Hematopoietic multipotent progenitor cell treated with erythropoietin and hydrocortisone succinate and interleukin-3 and kit ligand, for 6 days (in vitro differentiated cells): ENCODE results near the gene SSBP3.
"Not testable (repeated sequence)": the region's sequence is repeated elsewhere in the genome, so short reads cannot be mapped to it uniquely, and the experiment has no call there.

Experiments used
- DNase-seq: peaks from one replicate; pipeline ENCODE4 v3.0.0-alpha.2; 2015

Gene SSBP3

DNA sequence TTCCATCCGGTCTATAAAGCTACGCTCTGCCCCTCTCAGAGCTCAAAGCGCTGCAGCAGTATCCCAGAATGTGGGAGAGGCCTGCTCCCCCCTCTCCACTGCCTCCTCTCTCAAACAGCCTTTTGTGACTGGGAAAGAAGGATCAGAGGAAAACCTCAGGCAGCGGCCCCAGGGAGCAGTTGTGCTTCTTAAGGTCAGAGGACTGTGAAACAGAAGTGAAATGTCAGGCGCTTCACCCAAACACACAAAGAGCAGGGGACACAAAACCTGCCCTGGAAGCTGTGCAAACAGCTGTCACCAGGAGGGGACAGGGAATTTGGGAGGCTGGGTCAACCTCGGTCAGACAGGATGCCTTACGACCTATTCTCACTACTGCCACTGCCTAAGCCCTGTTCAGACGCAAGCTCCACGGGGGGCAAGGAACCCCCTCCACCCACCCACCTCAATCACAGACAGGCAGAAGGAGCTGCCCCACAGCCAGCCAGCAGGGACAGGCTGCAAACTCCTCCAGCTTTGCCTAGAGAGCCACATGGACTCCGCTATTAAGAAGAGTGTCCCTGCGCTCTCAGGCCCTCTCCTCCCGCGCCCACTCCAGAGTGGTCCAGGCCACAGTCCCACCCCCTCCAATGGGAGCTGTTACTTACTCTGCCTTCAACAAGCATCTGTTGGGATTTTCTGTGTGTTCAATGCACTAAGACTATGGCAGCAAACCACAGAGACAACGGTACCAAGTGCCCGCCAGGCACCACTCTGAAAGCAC, 14.6 kb downstream of the SSBP3 start:
- no peak for DNase-seq

DNA sequence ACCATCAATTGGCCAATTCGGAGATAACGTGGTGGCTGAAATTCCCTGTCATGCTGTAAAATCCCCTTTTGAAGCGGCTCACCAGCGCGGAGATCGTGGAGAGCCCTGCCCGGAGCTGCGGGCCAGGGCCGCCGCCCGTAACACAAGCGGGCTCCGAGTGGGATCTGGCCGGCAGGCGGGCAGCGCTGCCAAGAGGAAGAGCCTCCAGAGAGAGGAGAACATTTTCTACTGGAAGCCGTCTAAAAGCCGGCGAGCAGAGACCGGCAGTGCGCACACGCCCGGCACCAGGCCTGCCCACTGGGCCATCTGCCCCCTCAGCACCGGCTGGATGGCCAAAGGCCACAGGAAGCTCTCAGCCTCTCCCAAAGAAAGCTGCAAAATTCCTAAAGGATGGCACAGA, 15.5 kb downstream of the SSBP3 start:
- no peak for DNase-seq

DNA sequence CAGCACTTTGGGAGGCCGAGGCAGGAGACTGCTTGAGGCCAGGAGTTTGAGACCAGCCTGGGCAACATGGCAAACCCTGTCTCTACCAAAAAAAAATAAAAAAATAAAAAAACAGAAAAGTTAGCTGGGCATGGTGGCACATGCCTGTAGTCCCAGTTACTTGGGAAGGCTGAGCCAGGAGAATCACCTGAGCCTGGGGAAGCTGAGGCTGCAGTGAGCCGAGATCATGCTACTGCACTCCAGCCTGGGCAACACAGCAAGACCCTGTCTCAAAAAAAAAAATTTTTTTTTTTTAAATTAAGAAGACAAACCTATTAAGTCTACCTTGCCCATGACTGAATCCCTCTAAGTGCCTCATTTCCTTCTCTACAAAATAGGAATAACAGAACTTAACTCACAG, 16.6 kb downstream of the SSBP3 start:
- not testable (repeated sequence) for DNase-seq

DNA sequence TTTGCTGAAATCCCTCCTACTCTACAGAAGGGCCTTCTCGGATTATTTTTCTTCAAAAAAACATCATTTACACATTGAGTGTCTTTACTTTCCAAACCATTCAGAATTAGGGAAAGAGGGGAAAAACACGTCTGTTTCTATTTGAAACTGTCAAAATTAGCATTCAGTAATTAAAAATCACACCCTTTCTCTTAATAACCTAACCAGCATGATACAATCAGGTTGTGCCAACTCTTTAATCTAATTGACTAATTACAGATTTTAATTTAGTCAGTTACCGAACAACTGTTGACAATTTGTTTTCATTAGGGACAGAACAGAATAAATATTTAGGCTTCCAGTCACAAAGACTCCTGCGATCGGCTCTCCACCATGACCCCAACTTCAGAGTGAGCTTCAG, 18.8 kb downstream of the SSBP3 start:
- DNase-seq: no peak

DNA sequence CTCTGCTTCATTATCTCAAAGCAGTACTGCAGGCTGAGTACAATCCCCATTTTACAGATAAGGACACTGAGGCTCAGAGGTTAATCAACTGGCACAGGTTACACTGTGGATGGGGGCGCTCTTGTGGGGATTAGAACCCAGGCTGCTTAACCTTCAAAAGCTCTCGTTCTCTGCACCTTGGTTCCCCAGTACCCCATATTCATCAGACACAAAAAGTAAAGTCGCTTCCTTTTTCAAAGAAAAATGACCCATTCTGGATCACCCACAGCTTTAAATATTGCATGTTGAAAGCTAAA, 20.5 kb downstream of the SSBP3 start:
- peak; percentile 53 for DNase-seq

DNA sequence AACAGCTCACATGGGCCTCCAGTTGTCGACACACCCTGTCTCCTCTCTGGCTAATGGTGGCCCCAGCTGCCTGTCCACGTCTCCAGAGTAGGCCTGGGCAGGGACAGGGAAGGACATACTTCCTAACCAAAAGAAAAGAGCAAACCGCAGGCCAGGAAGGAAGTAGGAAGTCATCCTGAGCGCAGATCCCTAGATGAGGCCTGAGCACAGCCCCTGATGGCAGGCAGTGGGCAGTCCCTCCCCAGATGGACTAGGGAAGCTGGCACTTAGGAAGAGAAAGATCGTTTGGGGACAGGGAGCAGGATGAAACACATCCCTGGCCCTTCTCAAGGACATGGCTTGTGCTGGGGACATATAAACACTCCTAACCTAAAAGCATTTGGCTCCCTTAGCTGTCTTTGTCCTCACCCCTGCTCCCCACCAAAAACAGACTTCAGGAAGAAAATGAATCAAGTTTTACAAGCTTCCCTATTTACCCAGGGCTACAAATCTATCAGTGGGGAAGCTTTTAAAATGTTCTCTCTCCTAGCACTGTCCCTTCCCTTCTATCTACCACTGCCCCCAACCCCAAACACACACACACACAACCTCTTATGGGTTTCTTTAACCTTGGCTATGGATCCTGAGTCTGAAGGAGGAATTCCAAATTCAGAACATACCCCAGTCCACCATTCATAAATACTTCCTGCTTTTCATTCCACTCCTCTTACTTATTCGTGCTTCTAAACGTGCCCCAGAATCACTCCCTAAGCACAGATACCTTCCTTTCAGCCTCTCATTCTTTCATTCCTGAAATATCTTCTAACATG, 21.1 kb downstream of the SSBP3 start:
- no peak for DNase-seq

DNA sequence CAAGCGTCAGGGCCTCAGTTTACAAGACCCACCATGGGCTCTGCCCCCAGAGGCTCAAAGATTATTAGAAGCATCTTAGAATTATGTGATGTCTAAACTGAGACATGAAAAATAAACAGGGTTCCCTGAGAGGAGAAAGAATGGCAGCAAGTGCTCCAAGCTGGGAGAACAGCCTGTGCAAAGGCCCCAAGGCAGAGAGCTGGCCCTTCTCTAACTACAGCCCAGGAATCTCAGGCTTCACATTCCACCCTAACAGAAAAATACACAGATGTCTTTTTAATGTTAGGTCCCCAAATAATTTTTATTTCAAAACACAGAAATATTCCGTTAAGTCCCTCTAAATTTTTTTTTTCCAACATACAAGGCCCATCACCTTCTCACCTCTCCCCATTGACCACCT, 21.7 kb downstream of the SSBP3 start:
- no peak for DNase-seq

DNA sequence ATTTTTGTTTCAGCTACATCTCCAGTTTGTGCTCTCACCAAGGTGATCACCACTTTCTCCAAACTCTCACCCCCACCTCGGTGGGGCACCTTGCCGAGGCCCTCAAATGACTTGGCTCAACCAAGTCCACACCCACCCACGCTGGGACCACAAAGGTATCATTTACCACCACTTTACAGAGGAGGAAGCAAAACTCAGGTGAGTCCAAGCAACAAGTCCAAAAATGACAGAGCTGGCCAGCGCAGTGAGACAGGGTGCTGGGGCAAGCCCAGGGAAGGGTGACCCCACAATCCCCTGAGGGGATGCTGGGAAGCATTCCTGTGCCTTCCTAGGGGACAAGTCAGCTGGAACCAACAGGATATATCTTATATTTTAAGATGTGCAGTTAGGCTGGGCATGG, 24.7 kb downstream of the SSBP3 start:
- DNase-seq: no peak

DNA sequence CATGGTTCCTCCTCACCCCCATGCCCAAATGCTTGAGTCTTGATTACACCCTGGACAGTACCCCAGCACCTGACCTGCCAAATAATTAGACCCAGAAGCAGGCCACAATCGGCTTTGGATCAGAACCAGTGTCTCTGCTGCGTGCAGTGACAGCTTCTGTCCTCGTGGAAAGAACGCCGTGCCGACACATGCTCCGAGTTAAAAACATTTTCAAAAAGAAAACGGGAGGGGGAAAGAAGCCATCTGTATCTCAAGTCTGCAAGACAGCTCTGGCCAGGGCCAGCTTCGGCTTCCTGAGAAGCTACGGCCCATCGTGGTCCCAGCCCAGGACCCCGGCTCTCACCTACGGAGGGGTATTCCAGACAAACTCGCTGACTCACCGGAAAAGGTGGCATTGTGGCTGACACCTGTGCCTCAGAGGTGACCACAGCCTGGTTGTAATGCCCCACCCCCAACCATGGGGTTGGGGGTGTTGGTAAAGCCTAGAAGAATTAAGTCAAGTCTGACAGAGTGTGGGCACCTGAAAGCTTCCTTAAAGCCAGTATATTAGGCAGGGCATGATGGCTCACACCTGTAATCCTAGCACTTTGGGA, 25.8 kb downstream of the SSBP3 start:
- no peak for DNase-seq

DNA sequence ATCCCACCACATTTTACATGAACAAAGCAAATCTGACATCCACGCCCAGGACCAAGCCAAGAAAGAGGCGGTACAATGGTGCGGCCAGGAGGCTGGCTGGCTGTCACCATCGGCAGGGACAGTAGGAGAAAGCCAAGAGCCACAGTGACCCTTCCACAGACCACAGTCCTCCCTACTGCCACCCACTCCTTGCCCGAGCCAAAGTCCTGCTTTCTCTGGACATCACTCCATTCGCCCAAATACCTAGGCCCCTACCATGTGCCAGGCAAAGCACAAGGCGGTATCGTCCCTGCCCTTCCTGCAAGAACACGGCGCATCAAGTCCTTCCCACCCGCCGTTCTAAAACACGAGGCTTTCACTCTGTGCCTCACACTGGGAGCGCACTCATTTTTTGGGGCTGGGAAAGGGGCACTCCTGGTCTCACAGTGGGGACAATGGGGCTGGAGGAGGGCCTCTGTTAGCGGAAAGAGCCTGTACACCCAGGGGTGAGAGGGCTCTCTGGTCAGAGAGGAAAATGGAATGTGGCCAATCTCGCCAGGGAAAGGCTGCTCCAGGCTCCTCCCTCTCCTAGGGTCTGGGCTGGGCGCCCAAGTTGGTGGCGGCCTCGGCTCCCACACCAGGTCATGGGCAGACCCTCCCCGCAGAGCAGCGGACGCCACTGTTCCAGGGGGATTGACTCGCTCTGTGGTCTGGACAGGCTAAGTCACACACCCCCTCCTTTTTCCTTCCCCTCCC, 26.5 kb downstream of the SSBP3 start:
- no peak for DNase-seq

DNA sequence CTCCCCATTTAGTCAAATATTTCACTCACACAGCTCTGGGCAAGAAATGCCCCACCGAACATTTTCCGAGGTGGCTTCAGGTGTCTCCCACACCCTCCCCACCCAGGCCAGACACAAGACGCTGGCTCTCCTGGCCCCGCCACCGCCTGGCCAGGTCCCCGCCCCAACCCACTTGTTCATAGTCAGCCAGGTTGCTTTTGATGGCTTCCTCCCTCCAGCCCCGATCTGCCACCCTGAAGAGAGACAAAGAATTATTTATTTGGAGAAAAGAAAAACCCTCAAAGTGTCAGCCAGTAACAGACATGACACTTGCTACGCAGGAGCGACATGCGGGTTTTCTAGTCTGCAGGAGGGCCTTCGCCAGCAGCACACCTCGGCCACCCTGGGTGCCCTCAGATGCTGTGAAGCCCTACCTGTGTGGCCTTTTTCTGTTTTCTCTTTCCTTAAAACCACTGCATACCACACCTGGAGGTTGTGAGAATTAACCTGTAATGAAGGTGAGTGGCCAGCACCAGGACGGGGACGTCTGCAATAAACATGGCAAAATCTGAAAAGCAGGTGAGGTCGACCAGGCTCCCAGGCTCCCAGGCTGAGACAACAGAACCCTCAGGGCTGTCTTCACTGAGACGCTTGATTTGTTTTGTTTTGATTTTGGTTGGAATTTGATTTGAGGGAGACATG, 27.2 kb downstream of the SSBP3 start:
- no peak for DNase-seq

DNA sequence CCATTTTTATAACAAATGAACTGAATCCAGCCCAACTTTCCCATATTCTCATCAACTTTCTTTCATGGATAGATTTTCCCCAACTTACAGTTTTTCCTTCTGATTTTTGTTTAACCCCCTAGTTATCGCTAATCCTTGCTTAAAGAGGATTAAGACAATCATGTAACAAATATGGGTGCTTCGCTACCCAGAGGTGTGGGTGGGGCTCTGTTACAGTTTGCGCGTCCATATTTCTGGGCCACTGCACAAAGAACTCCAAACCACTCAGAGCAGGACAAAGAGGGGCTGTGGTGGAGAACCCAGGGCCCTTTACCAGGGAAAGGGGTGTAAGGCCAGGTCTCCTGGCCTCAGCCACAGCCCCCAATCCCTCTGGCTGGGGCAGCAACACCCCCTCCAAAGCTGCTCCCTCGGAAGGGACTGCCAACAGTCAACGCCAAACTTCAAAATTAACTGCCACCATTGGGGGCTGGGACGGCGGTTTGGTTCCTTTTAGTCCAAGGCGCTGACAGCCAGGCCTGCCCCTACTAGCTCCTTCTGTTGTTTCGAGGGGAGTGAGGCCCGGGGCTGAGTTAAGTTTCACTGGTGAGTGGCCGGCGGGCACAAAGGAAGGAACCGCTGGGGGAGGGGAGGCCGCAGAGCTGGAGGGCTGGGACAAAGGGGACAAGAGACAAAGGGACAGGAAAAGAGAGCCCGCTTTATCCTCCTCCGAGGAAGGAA, 27.9 kb downstream of the SSBP3 start:
- DNase-seq: peak; percentile 68

DNA sequence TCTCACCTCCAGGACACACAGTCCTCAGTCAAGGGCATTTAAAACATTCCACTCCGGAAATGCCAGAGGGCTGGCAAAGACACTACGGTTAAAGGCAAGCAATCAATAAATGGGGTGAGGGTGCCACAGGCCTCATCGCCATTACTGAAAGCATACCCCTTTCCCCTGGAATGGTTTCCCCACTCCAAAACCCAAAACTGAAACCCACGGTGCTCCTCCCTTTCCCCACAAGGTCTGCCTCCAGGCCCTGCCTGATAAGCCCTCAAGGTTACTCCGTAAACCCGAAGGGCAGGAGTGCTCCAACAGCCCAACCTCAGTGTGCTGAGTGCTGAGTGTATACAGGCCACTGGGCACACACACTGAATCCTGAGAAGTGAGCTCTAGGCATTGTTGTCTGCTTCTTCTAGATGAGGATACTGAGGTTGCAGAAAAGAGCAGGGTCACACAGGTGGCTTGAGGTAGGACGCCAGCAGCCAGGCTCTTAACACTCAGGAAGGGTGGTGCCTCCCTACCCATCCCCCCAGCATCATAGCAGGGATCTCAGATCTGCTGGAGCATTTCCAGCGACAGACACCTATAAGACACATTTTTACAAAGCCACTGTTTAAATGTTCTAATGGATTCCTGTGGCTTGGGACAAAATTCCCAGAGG, 29.0 kb downstream of the SSBP3 start:
- DNase-seq: peak; percentile 90

DNA sequence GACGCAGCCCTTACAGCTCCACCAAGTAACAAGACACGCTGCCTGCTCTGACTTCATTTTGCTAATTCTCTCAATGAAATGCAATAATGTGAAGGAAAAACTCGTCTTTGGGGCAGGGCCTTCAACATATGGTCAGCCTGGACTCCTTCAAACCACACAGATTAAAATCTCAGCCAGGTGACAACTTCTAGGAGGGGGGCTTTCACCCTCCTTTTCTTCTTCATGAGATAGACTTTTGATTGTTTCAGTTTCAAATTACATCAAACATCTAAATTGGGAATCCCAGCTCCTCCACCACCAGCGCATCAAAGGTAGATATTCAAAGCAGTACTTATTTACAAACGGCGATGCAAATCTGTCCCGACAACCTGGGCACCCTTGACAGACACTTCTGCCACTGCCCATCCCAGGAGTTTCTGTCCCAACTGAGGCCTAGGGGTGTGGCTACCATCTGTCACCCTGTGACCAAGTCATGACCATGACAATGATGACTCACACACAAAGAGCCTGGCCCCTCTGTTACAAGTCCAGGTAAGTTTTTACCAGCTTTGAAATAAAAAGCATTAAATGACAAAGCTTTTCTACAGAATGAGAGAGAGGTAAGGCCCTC, 29.7 kb downstream of the SSBP3 start:
- DNase-seq: peak; percentile 68

DNA sequence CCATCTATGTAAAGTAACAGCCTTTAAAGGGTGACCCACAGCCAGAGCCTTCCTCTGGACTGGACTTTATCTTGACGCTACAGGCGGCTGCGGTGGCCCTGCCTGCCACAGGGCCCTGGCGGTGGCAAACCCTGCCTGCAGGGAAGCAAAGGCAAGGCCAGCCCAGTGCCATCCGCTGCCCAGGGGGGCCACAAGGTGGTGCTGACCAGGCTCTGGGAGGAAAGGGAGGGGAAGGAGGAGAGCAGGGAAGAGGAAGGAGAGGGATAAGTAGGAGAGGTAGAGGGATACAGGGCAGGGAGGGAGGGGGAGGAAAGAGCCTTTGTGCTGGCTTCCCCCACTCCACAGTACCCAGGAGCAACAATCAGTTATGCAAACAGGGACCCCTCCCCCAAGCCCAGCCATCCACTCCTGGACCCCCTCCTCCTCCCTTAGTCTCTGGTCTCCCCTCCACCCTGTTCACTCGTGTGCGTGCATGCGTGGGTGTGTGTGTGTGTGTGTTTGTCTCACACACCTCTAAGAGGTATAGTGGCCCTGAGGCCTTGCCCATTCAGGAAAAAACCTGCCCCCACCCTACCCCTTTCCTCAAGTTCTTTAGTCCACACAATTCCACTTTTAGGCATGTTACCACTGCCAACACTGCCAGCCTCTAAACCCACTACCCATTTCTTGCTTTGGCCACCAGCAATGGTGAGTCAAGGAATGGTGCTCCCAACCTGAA, 30.3 kb downstream of the SSBP3 start:
- peak; percentile 91 for DNase-seq

DNA sequence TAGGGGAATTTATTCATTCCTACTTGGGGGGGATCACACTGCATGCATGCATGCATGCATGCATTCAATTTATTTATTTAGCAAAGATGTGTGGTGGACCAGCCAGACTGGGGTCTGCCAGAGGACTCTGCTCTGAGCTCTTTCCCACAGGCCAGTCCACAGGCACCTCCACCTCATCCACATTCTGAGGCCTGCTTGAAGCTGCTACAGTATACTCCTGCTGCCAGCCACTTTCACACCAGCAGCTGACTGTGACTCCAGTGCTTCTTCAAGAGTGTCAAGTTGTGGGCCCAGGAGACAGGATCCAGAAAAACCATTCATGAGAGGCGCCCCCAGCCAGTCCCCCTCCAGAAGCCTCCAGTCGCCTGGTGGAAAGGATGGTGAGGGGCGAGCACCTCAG, 30.9 kb downstream of the SSBP3 start:
- no peak for DNase-seq

DNA sequence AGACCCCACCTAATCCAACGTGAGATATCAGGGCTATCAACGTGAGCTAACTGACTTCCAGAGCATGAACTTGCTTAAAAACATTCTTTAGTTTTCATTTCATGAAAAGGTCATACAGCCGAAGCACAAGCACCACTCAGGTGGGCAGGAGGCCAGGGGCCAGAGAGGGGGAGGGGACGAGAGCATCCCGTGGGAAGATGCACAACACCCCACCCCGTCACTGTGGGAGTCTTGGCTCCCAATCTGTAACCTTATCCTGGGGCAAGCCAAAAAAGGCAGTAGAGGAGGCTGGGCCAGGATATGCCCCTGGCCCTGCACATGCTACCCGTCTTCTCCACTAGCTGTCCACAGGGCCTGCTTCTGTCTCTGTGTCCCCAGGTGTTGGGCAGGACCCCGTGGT, 31.4 kb downstream of the SSBP3 start:
- no peak for DNase-seq

DNA sequence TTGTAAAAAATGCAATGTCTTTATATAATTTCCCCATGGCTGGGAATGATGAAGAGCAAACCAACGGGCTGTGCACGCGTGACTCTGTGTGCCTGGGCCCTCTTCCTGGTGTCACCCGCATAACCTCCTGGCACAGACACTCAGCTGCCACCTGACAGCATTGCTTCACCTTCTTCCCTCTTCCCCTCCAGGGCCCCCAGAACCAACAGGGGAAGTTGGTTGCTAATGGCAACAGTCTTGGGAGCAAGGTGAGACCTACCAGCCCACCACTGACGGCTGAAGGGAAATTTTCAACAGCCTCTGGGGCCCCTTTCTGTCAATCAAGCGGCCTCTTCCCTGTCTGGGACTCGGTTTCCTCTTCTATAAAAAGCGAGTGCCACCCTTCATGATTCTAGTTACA, 33.2 kb downstream of the SSBP3 start:
- peak; percentile 63 for DNase-seq

DNA sequence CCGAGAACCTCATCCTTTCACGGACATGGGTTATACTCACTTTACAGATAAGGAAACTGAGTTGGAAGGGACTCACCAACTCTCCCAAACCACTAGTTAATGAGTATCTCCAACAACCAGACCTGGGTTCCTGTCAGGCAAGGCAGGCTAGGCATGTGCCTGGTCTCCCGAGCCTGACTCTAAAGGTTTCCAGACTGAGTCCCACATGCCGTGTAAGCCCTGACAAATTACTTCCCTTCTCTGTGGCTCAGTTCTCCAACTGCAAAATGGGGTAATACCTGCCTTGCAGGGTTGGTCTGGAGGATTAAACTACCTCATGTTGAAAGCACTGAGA, 34.3 kb downstream of the SSBP3 start:
- DNase-seq: peak; percentile 89

DNA sequence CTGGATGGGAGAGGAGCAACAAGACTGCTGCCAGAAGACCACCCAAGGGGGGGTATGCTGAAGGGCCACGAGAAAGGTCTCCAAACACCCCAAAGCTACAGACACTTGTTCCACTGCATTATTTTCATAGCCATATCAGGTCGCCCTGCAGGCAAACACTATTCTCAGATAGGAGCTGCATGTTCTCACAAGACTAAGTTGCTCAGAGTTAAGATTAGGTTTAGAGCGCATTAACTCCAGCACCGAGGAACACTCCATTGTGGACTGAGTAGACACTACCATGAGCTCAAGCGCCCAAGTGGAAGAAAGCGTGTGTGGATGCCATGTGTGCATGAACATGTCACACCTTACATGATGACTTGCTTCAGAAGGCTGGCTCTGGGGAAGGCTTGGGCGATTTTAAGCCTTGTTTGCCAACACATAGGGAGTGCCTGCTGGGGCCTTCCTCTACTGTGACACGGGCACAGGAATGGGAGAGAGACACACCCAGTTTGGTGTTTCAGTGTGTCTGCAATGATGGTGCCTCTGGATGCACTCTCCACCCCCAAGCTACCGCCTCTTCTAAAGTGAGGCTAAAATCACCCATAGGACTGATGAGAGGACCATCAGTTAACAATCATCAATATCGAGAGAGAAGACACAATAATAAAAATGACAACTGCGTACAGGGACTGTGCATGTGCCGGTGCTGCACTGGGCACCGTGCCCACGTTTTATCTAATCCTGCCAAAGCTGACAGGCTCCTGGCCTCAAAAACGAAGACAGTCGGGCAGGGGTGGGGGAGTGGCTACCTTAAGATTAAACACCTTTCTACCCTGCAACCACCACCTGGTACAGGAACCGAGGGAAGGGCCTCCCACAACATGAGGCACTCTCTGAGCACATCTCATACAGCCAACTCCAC, 34.9 kb downstream of the SSBP3 start:
- DNase-seq: peak; percentile 89
